ENCODE data around the gene MINDY1. TPM values are rescaled to one million over a fixed set of nuclear protein-coding genes. Genes with fewer than 3 reads are reported as not detected.

The MINDY1 gene
- total RNA-seq, result 16.2 and 16.8 TPM in 2 replicates

GRCh38 chr1:151006327-151007052 is at the start of gene MINDY1:
TSS of gene MINDY1 (minus strand) at chr1:151006902. CDS start at chr1:151002617, 4,285 bp downstream.
- no peak for DNase-seq (ENCODE audit: low spot score)
- Mint-ChIP-seq H3K9me3 (no peaks in the 10 kb centered on the region), H3K27me3 (ENCODE audit: low read depth) (no peaks in the 10 kb centered on the region), H3K27ac (peak within 1 kb of the TSS; percentile 96), H3K4me1 (ENCODE audit: low read depth) (peaks cover 65% of the 10 kb centered on the region), H3K36me3 (ENCODE audit: low read depth) (peaks cover 15% of the 10 kb centered on the region), H3K4me3 (ENCODE audit: low read depth) (peak within 1 kb of the TSS; percentile 98)
- intact Hi-C loops (cut with micrococcal nuclease), result loop anchor here (1.0 to 10.0 kb wide), 3 partner anchors 29 to 444 kb away; partner anchors contain the start of gene PSMD4

- H3K27me3 Mint-ChIP-seq (ENCODE audit: low read depth), result no peaks in the 10 kb centered on the region
- peak overlapping the region; percentile 96 for H3K27ac Mint-ChIP-seq
- H3K36me3 Mint-ChIP-seq (ENCODE audit: low read depth), result peaks cover 84% of the 10 kb centered on the region
- H3K9me3 Mint-ChIP-seq, result no peaks in the 10 kb centered on the region
- intact Hi-C loops (cut with micrococcal nuclease), result no loop called here
- peak; percentile 36 for DNase-seq (ENCODE audit: low spot score)
- peaks cover 53% of the 10 kb centered on the region for H3K4me1 Mint-ChIP-seq (ENCODE audit: low read depth)
- peak overlapping the region; percentile 90 for H3K4me3 Mint-ChIP-seq (ENCODE audit: low read depth)
Observed at GRCh38 chr1:151056149-151056548, 49.4 kb upstream of the MINDY1 start.

- Mint-ChIP-seq H3K27me3 (ENCODE audit: low read depth) (no peaks in the 10 kb centered on the region), H3K9me3 (no peaks in the 10 kb centered on the region), H3K36me3 (ENCODE audit: low read depth) (peaks cover 89% of the 10 kb centered on the region), H3K4me3 (ENCODE audit: low read depth) (peak overlapping the region; percentile 90), H3K27ac (peak overlapping the region; percentile 96), H3K4me1 (ENCODE audit: low read depth) (peaks cover 47% of the 10 kb centered on the region)
- no peak for DNase-seq (ENCODE audit: low spot score)
- intact Hi-C loops (cut with micrococcal nuclease), result no loop called here
Observed at GRCh38 chr1:151055581-151055980, 48.9 kb upstream of the MINDY1 start.

GRCh38 chr1:151054971-151055547 is 48.4 kb upstream of the MINDY1 start:
- H3K4me1 Mint-ChIP-seq (ENCODE audit: low read depth), result peaks cover 43% of the 10 kb centered on the region
- H3K9me3 Mint-ChIP-seq, result no peaks in the 10 kb centered on the region
- H3K27ac Mint-ChIP-seq, result peak overlapping the region; percentile 33
- intact Hi-C loops (cut with micrococcal nuclease), result no loop called here
- H3K36me3 Mint-ChIP-seq (ENCODE audit: low read depth), result peaks cover 95% of the 10 kb centered on the region
- H3K27me3 Mint-ChIP-seq (ENCODE audit: low read depth), result no peaks in the 10 kb centered on the region
- H3K4me3 Mint-ChIP-seq (ENCODE audit: low read depth), result peak overlapping the region; percentile 90
- no peak for DNase-seq (ENCODE audit: low spot score)

GRCh38 chr1:151051356-151052009 is 44.8 kb upstream of the MINDY1 start:
- Mint-ChIP-seq H3K9me3 (no peaks in the 10 kb centered on the region), H3K4me3 (ENCODE audit: low read depth) (no peak overlapping the region), H3K27ac (no peak overlapping the region), H3K4me1 (ENCODE audit: low read depth) (peaks cover 33% of the 10 kb centered on the region), H3K36me3 (ENCODE audit: low read depth) (peaks cover 67% of the 10 kb centered on the region), H3K27me3 (ENCODE audit: low read depth) (no peaks in the 10 kb centered on the region)
- DNase-seq (ENCODE audit: low spot score), result no peak
- intact Hi-C loops (cut with micrococcal nuclease), result no loop called here

- DNase-seq (ENCODE audit: low spot score), result no peak
- Mint-ChIP-seq H3K4me3 (ENCODE audit: low read depth) (no peak overlapping the region), H3K4me1 (ENCODE audit: low read depth) (peaks cover 20% of the 10 kb centered on the region), H3K36me3 (ENCODE audit: low read depth) (peaks cover 54% of the 10 kb centered on the region), H3K27me3 (ENCODE audit: low read depth) (no peaks in the 10 kb centered on the region), H3K27ac (no peak overlapping the region), H3K9me3 (no peaks in the 10 kb centered on the region)
- intact Hi-C loops (cut with micrococcal nuclease), result no loop called here
Observed at GRCh38 chr1:151050051-151050688, 43.5 kb upstream of the MINDY1 start.

GRCh38 chr1:151049458-151049857 is 42.8 kb upstream of the MINDY1 start:
- peaks cover 15% of the 10 kb centered on the region for H3K4me1 Mint-ChIP-seq (ENCODE audit: low read depth)
- peak overlapping the region; percentile 26 for H3K27ac Mint-ChIP-seq
- no peak for DNase-seq (ENCODE audit: low spot score)
- H3K4me3 Mint-ChIP-seq (ENCODE audit: low read depth), result no peak overlapping the region
- peaks cover 47% of the 10 kb centered on the region for H3K36me3 Mint-ChIP-seq (ENCODE audit: low read depth)
- H3K27me3 Mint-ChIP-seq (ENCODE audit: low read depth), result no peaks in the 10 kb centered on the region
- no peaks in the 10 kb centered on the region for H3K9me3 Mint-ChIP-seq
- intact Hi-C loops (cut with micrococcal nuclease), result no loop called here

GRCh38 chr1:151048645-151049032 is 41.9 kb upstream of the MINDY1 start:
- H3K27ac Mint-ChIP-seq, result no peak overlapping the region
- H3K4me1 Mint-ChIP-seq (ENCODE audit: low read depth), result peaks cover 12% of the 10 kb centered on the region
- H3K27me3 Mint-ChIP-seq (ENCODE audit: low read depth), result no peaks in the 10 kb centered on the region
- intact Hi-C loops (cut with micrococcal nuclease), result loop anchor here (1.0 kb wide), 1 partner anchor 9 kb away; no protein-coding TSS in a partner anchor
- H3K4me3 Mint-ChIP-seq (ENCODE audit: low read depth), result peak overlapping the region; percentile 86
- H3K36me3 Mint-ChIP-seq (ENCODE audit: low read depth), result peaks cover 39% of the 10 kb centered on the region
- DNase-seq (ENCODE audit: low spot score), result no peak
- no peaks in the 10 kb centered on the region for H3K9me3 Mint-ChIP-seq

- Mint-ChIP-seq H3K4me1 (ENCODE audit: low read depth) (peaks cover 14% of the 10 kb centered on the region), H3K27ac (peak overlapping the region; percentile 77), H3K4me3 (ENCODE audit: low read depth) (peak overlapping the region; percentile 86), H3K9me3 (no peaks in the 10 kb centered on the region), H3K27me3 (ENCODE audit: low read depth) (no peaks in the 10 kb centered on the region), H3K36me3 (ENCODE audit: low read depth) (peaks cover 33% of the 10 kb centered on the region)
- intact Hi-C loops (cut with micrococcal nuclease), result loop anchor here (1.0 to 2.0 kb wide), 2 partner anchors 9 to 39 kb away; partner anchors contain the start of gene PRUNE1
- DNase-seq (ENCODE audit: low spot score), result peak; percentile 52
Observed at GRCh38 chr1:151047925-151048644, 41.4 kb upstream of the MINDY1 start.

GRCh38 chr1:151047591-151047924 is 40.9 kb upstream of the MINDY1 start, which contains the start of gene C1orf56:
TSS of gene C1orf56 (plus strand) at chr1:151047751. CDS start at chr1:151047848, 97 bp downstream.
- H3K4me3 Mint-ChIP-seq (ENCODE audit: low read depth), result peak within 1 kb of the TSS; percentile 86
- peaks cover 18% of the 10 kb centered on the region for H3K4me1 Mint-ChIP-seq (ENCODE audit: low read depth)

GRCh38 chr1:151043163-151043562 is 36.5 kb upstream of the MINDY1 start:
- H3K27ac Mint-ChIP-seq, result no peak overlapping the region
- no peaks in the 10 kb centered on the region for H3K9me3 Mint-ChIP-seq
- peaks cover 2% of the 10 kb centered on the region for H3K36me3 Mint-ChIP-seq (ENCODE audit: low read depth)
- no peak overlapping the region for H3K4me3 Mint-ChIP-seq (ENCODE audit: low read depth)
- H3K4me1 Mint-ChIP-seq (ENCODE audit: low read depth), result peaks cover 8% of the 10 kb centered on the region
- no peak for DNase-seq (ENCODE audit: low spot score)
- H3K27me3 Mint-ChIP-seq (ENCODE audit: low read depth), result no peaks in the 10 kb centered on the region
- intact Hi-C loops (cut with micrococcal nuclease), result no loop called here

More at GRCh38 chr1:151047591-151047924, 40.9 kb upstream of the MINDY1 start, which contains the start of gene C1orf56:
- intact Hi-C loops (cut with micrococcal nuclease), result loop anchor here (2.0 kb wide), 1 partner anchor 39 kb away; the partner anchor contains the start of gene PRUNE1
- peaks cover 30% of the 10 kb centered on the region for H3K36me3 Mint-ChIP-seq (ENCODE audit: low read depth)
- DNase-seq (ENCODE audit: low spot score), result peak; percentile 42
- H3K9me3 Mint-ChIP-seq, result no peaks in the 10 kb centered on the region
- no peaks in the 10 kb centered on the region for H3K27me3 Mint-ChIP-seq (ENCODE audit: low read depth)
- H3K27ac Mint-ChIP-seq, result peak within 1 kb of the TSS; percentile 77

- Mint-ChIP-seq H3K4me3 (ENCODE audit: low read depth) (no peak overlapping the region), H3K27ac (no peak overlapping the region), H3K4me1 (ENCODE audit: low read depth) (peaks cover 6% of the 10 kb centered on the region), H3K9me3 (no peaks in the 10 kb centered on the region), H3K36me3 (ENCODE audit: low read depth) (peaks cover 11% of the 10 kb centered on the region), H3K27me3 (ENCODE audit: low read depth) (no peaks in the 10 kb centered on the region)
- intact Hi-C loops (cut with micrococcal nuclease), result no loop called here
- no peak for DNase-seq (ENCODE audit: low spot score)
Observed at GRCh38 chr1:151039521-151039920, 32.8 kb upstream of the MINDY1 start.
